ENCODE data around the gene COL21A1. TPM values are rescaled to one million over a fixed set of nuclear protein-coding genes. Genes with fewer than 3 reads are reported as not detected.
A peak's percentile ranks its signal among the peaks of the same experiment; 100 is the strongest.

COL21A1 gene
- total and polyA plus RNA-seq, 2 of the 13 experiments (the other 11 are each of a cell fraction or from before 2014, with no cell fraction given), result 0.13 TPM; not detected in 1

DNA sequence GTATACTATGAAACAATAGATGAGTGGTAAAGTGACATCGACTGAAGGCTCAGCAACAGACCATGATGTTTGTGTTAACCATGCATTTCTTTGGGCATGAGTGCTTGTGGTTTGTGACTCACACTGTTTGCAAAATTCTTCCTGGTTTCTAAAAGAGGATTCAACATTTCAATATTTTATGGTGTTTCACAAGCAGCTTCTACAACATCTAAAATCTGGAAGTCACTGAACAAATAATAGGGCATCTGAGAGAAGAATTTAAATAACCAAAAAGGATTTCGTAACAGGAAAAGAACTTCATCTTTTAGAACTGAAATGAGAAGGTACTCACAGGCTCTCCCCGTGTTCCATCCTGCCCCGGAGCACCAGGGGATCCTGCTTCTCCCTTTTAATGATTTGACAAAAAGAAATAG, 146.2 kb downstream of the COL21A1 start:
- ChIA-PET POLR2A (no interaction called here), CTCF (ENCODE audit: low intra/inter-chr PET ratio, low total read pairs) (no interaction called here)
- BruUV-seq (replicated peaks), result no TSS peak
- FAIRE-seq (no peak), ATAC-seq (no peak), DNase-seq (ENCODE audit: low spot score) (peak; percentile 48)
- intact Hi-C loops (cut with micrococcal nuclease; ENCODE audit: unreplicated experiment) (no loop called here), in situ Hi-C loops (cut with HindIII; ENCODE audit: extremely low pct_ligation_motif_present, low pct_unique_long_range_greater_than_20kb) (no loop called here)
- no peaks in the 10 kb centered on the region for H3K27me3 ChIP-seq (ENCODE audit: control insufficient read depth in 1 of 2, insufficient read depth in 2 of 2, low read length in 2 of 2)
- H2AFZ ChIP-seq (ENCODE audit: low read length), result no peak overlapping the region
- TF ChIP-seq, protein P1, sequence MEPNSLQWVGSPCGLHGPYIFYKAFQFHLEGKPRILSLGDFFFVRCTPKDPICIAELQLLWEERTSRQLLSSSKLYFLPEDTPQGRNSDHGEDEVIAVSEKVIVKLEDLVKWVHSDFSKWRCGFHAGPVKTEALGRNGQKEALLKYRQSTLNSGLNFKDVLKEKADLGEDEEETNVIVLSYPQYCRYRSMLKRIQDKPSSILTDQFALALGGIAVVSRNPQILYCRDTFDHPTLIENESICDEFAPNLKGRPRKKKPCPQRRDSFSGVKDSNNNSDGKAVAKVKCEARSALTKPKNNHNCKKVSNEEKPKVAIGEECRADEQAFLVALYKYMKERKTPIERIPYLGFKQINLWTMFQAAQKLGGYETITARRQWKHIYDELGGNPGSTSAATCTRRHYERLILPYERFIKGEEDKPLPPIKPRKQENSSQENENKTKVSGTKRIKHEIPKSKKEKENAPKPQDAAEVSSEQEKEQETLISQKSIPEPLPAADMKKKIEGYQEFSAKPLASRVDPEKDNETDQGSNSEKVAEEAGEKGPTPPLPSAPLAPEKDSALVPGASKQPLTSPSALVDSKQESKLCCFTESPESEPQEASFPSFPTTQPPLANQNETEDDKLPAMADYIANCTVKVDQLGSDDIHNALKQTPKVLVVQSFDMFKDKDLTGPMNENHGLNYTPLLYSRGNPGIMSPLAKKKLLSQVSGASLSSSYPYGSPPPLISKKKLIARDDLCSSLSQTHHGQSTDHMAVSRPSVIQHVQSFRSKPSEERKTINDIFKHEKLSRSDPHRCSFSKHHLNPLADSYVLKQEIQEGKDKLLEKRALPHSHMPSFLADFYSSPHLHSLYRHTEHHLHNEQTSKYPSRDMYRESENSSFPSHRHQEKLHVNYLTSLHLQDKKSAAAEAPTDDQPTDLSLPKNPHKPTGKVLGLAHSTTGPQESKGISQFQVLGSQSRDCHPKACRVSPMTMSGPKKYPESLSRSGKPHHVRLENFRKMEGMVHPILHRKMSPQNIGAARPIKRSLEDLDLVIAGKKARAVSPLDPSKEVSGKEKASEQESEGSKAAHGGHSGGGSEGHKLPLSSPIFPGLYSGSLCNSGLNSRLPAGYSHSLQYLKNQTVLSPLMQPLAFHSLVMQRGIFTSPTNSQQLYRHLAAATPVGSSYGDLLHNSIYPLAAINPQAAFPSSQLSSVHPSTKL (CRISPR knock-in tag; IDR thresholded peaks at IDR 0.05), result 0 out of 2 replicates have a peak, but pooled peaks have one; percentile 29
- TF ChIP-seq, protein P2, sequence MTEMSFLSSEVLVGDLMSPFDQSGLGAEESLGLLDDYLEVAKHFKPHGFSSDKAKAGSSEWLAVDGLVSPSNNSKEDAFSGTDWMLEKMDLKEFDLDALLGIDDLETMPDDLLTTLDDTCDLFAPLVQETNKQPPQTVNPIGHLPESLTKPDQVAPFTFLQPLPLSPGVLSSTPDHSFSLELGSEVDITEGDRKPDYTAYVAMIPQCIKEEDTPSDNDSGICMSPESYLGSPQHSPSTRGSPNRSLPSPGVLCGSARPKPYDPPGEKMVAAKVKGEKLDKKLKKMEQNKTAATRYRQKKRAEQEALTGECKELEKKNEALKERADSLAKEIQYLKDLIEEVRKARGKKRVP (CRISPR knock-in tag; IDR thresholded peaks at IDR 0.05), result peak in 1 of 2 experiments; percentile 47; a peak in 1 of 4 replicates
- peak; percentile 85 for TF ChIP-seq FOSL2 (CRISPR knock-in tag; IDR thresholded peaks at IDR 0.05)
- no peak for TF ChIP-seq KLF6 (CRISPR knock-in tag; IDR thresholded peaks at IDR 0.05)
- no peak for TF ChIP-seq CAMTA2 (CRISPR knock-in tag; IDR thresholded peaks at IDR 0.05; ENCODE audit: borderline replicate concordance)
- H3K4me1 ChIP-seq (ENCODE audit: insufficient read depth, low read length), result no peaks in the 10 kb centered on the region
- H3K4me3 ChIP-seq (replicated peaks in 1 of 3; ENCODE audit: insufficient read depth in 1 of 3, low read depth in 2 of 3, low read length in 3 of 3), result no peak overlapping the region
- H4K20me1 ChIP-seq (ENCODE audit: insufficient read depth, low read length), result no peaks in the 10 kb centered on the region
- no peak overlapping the region for H3K4me2 ChIP-seq (ENCODE audit: low read depth, low read length)
- no peaks in the 10 kb centered on the region for H3K9me3 ChIP-seq (ENCODE audit: low read length)
- H3K27ac ChIP-seq (ENCODE audit: extremely low read length, insufficient read depth, low read length), result no peak overlapping the region
- 2% methylated on average over 4 of the region's 4 CpGs for WGBS (ENCODE audit: low lambda C conversion rate)
- no peaks in the 10 kb centered on the region for H3K36me3 ChIP-seq (replicated peaks in 1 of 2; ENCODE audit: control insufficient read depth in 1 of 2, insufficient read depth in 2 of 2, low read length in 2 of 2)
- no peaks in the 10 kb centered on the region for H3K79me2 ChIP-seq (ENCODE audit: insufficient read depth, low read length)
- H3K9ac ChIP-seq (ENCODE audit: insufficient read depth, low read depth, low read length), result no peak overlapping the region

All from HepG2 (cell line).